Heart right ventricle (tissue), 16 donors: ENCODE results near the gene STAT4. TPM values are rescaled to one million over a fixed set of nuclear protein-coding genes. Genes with fewer than 3 reads are reported as not detected.
A peak's percentile ranks its signal among the peaks of the same experiment; 100 is the strongest.

Experiments
- ATAC-seq, 8 donors: fragments of 200-7000 bp; cut with Tn5 transposase; one replicate each; pipeline ENCODE4 v1.9.1; 2020; ENCODE audit warnings: mild to moderate bottlenecking in 8 of 8, moderate library complexity in 8 of 8, moderate number of reproducible peaks in 1 of 8
- DNase-seq, 2 donors: peaks; one replicate each; pipeline ENCODE4 v3.0.0-alpha.2; 2020
- H3K27ac ChIP-seq, 10 donors: fragments of 200-600 bp; sonication (generic) in 2 of 10; one replicate each; pipeline versions ENCODE4 v1.5.0 to v1.8.0; 2020 to 2022; ENCODE audit warnings: mild to moderate bottlenecking in 3 of 10
- H3K27me3 ChIP-seq, 7 donors: fragments of 200-600 bp; one replicate each; pipeline ENCODE4 v1.8.0; 2021 to 2022; ENCODE audit warnings: mild to moderate bottlenecking in 2 of 7
- H3K36me3 ChIP-seq, 9 donors: fragments of 200-600 bp; sonication (generic) in 1 of 9; one replicate each; pipeline versions ENCODE4 v1.5.0 to v1.8.0; 2020 to 2022; ENCODE audit warnings: mild to moderate bottlenecking in 2 of 9
- H3K4me1 ChIP-seq, 9 donors: fragments of 200-600 bp; sonication (generic) in 1 of 9; one replicate each; pipeline versions ENCODE4 v1.5.0 to v1.8.0; 2020 to 2022; ENCODE audit warnings: mild to moderate bottlenecking in 4 of 9
- H3K4me3 ChIP-seq, 10 donors: fragments of 200-600 bp; sonication (generic) in 2 of 10; one replicate each; pipeline versions ENCODE4 v1.5.0 to v1.8.0; 2020 to 2022; ENCODE audit warnings: mild to moderate bottlenecking in 7 of 10, moderate library complexity in 2 of 10
- H3K9me3 ChIP-seq, 11 donors: fragments of 200-600 bp in 10 of 11; sonication (generic) in 2 of 11; one replicate each; pipeline versions ENCODE4 v1.5.0 to v1.8.0; 2013 to 2022; ENCODE audit warnings: mild to moderate bottlenecking in 2 of 11, control low read depth in 1 of 11, moderate library complexity in 1 of 11
- CTCF ChIP-seq, 9 donors: fragments of 200-600 bp; sonication (generic) in 2 of 9; IDR thresholded peaks; one replicate each; pipeline versions ENCODE4 v1.5.0 to v1.8.0; 2021 to 2022; ENCODE audit warnings: antibody characterized with exemption in 9 of 9, mild to moderate bottlenecking in 5 of 9, moderate library complexity in 1 of 9
- WGBS, 2 donors: extraction: QIAGEN DNeasy Blood & Tissue Kit; methylation state at CpG; one replicate each; pipeline ENCODE4 v1.1.7; 2013; ENCODE audit warnings: inconsistent platforms in 1 of 2; 5-methylcytosine and 5-hydroxymethylcytosine counted together
- intact Hi-C, 10 donors: fragments of 100-400 bp; cut with DNase I; formaldehyde crosslinking; loops; one replicate each; pipeline versions ENCODE4 v1.11.1 to v1.14.2; 2022
- polyA plus RNA-seq, 2 donors: library from polyadenylated mRNA; stranded (reverse); fragments of 200-250 nt; gene quantifications; one replicate each; pipeline ENCODE4 v1.2.3, GENCODE V29; 2013
- total RNA-seq, 10 donors: library from RNA; stranded (reverse); fragmentation: NEBNext Ultra II Directional in 3 of 10; extraction: Animal tissue kit (Norgen Biotek cat#: 25700) in 3 of 10; gene quantifications; one replicate each; pipeline versions ENCODE4 v1.2.1 to v1.2.4, GENCODE V29; 2021 to 2023
- donor health status: Arrhythmogenic right ventricular cardiomyopathy.
- donor health status: ischemic (EF 13 %, LVEDD 7.1; RV severe dilation, severe dysfunction).
- donor health status: healthy with polysubstance abuse.
- donor health status: DM: no; HTN: yes; CAD: no.
- donor health status: DM: no; HTN: no; CAD: no.
- donor health status: ischemic (EF 25% LVEDD 6.9; RV normal size, moderate dysfunction).
- donor health status: ischemic (EF 25% LVEDD 5.7; RV mildly dilated, moderate dysfunction).
- donor health status: healthy.
- donor health status: DM: yes; HTN: yes; CAD: no.
- donor health status: Ischemic cardiomyopathy.
- donor health status: ischemic (EF 35%, LVEDD 5.7; RV mildly dilated, moderate dysfunction).
- donor health status: nonischemic (EF 11% LVEDD 7.7; RV severe dilation, severe dysfunction).
- donor health status: DM: yes; HTN: yes; CAD: no.
- donor health status: PGD.
- donor health status: ischemic (EF 29% LVEDD 5.4; RV normal size, mild dysfunction).
- donor health status: nonischemic (EF 23%, LVEDD 6.1; RV moderate dilation, normal function).

STAT4 gene
- total and polyA plus RNA-seq, 12 donors, result 0.52 to 9.4 (median 2.2) TPM

GRCh38 chr2:191155608-191156071 lies 4.8 kb upstream of the STAT4 start:
- 54 to 62% methylated on average over 1 of the region's 1 CpG for WGBS, 2 donors
- intact Hi-C loops, result loop anchor here in 6 of 10 donors (2.0 to 10.0 kb wide), 4 partner anchors 101 to 371 kb away; no protein-coding TSS in a partner anchor

GRCh38 chr2:191153716-191154115 lies 2.9 kb upstream of the STAT4 start:
- Histone ChIP-seq H3K9me3 (no peaks in the 10 kb centered on the region), H3K27ac (no peak overlapping the region), H3K27me3 (no peaks in the 10 kb centered on the region), H3K4me1 (peaks cover 0 to 24% (median 4%) of the 10 kb centered on the region in 9 donors), H3K4me3 (no peak overlapping the region), H3K36me3 (no peaks in the 10 kb centered on the region)
- ATAC-seq (no peak), DNase-seq (no peak)
- WGBS, 2 donors, result 89 to 93% methylated on average over 2 of the region's 2 CpGs
- TF ChIP-seq CTCF (IDR thresholded peaks at IDR 0.05), result no peak
- intact Hi-C loops, result loop anchor here in 6 of 10 donors (2.0 to 10.0 kb wide), 4 partner anchors 99 to 369 kb away; no protein-coding TSS in a partner anchor

More at GRCh38 chr2:191155608-191156071, 4.8 kb upstream of the STAT4 start:
- Histone ChIP-seq H3K9me3 (no peaks in the 10 kb centered on the region), H3K4me1 (peaks cover 0 to 15% (median 4%) of the 10 kb centered on the region in 9 donors), H3K4me3 (no peak overlapping the region), H3K27me3 (no peaks in the 10 kb centered on the region), H3K27ac (no peak overlapping the region), H3K36me3 (no peaks in the 10 kb centered on the region)
- DNase-seq (no peak), ATAC-seq (peak in 3 of 8 donors; percentile 20 to 43 (median 33))
- TF ChIP-seq CTCF (IDR thresholded peaks at IDR 0.05), result peak in 8 of 9 donors; percentile 6 to 66 (median 56)

GRCh38 chr2:191152482-191153240 lies 1.9 kb upstream of the STAT4 start:
- H3K36me3 ChIP-seq, result no peaks in the 10 kb centered on the region
- 60 to 70% methylated on average over 5 of the region's 5 CpGs for WGBS, 2 donors
- H3K9me3 ChIP-seq, result no peaks in the 10 kb centered on the region
- H3K4me1 ChIP-seq, result peaks cover 0 to 24% (median 4%) of the 10 kb centered on the region in 9 donors
- ATAC-seq, result peak in 7 of 8 donors; percentile 36 to 77 (median 64)
- intact Hi-C loops, result loop anchor here in 5 of 10 donors (2.0 to 10.0 kb wide), 4 partner anchors 98 to 368 kb away; no protein-coding TSS in a partner anchor
- no peak for TF ChIP-seq CTCF (IDR thresholded peaks at IDR 0.05)
- no peaks in the 10 kb centered on the region for H3K27me3 ChIP-seq
- no peak for DNase-seq
- peak overlapping the region in 2 of 10 donors; percentile 5 to 76 for H3K27ac ChIP-seq
- H3K4me3 ChIP-seq, result no peak overlapping the region

- Histone ChIP-seq H3K4me1 (peaks cover 0 to 24% (median 4%) of the 10 kb centered on the region in 9 donors), H3K27me3 (no peaks in the 10 kb centered on the region), H3K4me3 (peak overlapping the region in 7 of 10 donors; percentile 44 to 66 (median 59)), H3K36me3 (peaks cover 0 to 11% (median 0%) of the 10 kb centered on the region in 9 donors), H3K27ac (peak overlapping the region in 2 of 10 donors; percentile 76 to 84), H3K9me3 (no peaks in the 10 kb centered on the region)
- no peak for TF ChIP-seq CTCF (IDR thresholded peaks at IDR 0.05)
- DNase-seq, result no peak
- peak in 4 of 8 donors; percentile 9 to 39 (median 25) for ATAC-seq
- 89 to 94% methylated on average over 6 of the region's 6 CpGs for WGBS, 2 donors
- intact Hi-C loops, result loop anchor here in 4 of 10 donors (5.0 to 10.0 kb wide), 3 partner anchors 97 to 367 kb away; no protein-coding TSS in a partner anchor
Observed at GRCh38 chr2:191151331-191151730, 537 bp upstream of the STAT4 start.
